GM18505 (cell line): ENCODE data around the gene NTRK3.

Experiments used
- ATAC-seq: cut with Tn5 transposase; IDR thresholded peaks from one replicate; pipeline ENCODE4 v1.9.1; 2021; ENCODE audit not compliant: unreplicated experiment
- POLR2A ChIP-seq: IDR thresholded peaks from 4 replicates; pipeline ENCODE4 v1.6.1; 2011; ENCODE audit warnings: borderline replicate concordance; ENCODE audit not compliant: insufficient read depth, insufficient read length; ENCODE audit errors: extremely low read depth

The NTRK3 gene

DNA sequence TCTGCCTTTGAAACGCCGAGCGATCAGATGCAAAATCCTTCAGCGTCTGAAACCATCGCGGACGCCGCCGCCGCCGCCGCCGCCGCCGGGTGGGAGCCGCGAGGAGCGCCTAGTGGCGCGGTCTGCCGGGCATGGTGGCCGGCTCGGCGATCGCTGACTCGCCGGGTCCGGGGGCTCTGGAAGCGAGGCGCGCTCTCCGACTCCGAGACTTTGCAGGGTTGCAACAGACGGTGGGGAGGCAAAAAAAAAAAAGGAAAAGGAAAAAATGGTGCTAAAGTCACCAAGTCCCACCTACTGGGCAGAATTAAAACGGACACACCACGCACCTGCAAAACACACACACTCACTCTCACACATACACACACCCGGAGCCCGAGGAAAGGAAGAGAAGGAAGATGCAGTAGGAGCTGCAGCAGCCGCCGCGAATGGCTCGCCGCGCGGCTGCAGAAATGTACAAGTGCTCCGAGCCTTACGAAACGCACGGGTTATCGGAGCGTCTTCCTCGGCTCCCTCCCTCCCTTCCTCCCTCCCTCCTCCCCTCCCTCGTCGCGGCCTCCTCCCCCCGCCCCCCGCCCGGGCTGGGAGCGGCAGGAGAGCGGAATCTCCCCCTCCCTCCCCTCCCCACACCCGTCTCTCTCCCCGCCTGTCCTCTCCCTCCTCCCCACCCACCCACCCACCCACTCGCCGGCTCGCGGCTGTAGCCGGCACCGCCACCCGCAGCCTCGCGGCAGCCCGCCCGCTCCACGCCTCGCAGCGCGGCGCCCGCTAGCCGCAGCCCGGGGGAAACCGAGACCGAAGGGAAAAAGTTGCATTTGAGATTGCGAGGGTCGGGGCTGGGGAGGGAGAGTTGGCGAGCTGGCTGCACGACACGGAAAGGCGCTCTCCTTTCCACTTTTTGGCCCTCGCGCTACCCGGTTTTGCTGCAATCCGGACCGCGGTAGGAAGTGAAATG is at the start of gene NTRK3:
NTRK3 (minus strand) TSS at position 461 of the 952 bp plus-strand sequence. CDS start 586 bp downstream, outside the sequence.
- no peak for TF ChIP-seq POLR2A
- ATAC-seq = no peak

DNA sequence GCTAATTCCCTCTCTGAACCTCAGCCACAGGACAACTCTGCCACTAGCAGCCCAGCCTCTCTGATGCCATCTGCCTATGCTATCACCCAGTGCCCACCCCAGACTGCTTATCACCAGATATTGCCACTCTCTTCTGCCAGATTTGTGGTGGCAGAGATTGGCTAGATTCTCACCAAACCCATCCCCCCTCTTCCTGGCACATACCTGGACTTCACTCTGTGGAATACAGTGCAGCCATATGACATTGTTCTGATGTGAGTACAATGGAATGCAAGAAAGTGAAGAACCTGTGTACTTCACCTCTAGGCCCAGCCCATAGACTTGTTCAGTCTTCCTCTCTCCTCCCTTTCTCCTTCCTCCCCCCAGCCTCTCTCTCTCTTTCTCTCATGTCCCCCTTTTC is 46.9 kb upstream of the NTRK3 start:
- no peak for ATAC-seq
- no peak for TF ChIP-seq POLR2A

DNA sequence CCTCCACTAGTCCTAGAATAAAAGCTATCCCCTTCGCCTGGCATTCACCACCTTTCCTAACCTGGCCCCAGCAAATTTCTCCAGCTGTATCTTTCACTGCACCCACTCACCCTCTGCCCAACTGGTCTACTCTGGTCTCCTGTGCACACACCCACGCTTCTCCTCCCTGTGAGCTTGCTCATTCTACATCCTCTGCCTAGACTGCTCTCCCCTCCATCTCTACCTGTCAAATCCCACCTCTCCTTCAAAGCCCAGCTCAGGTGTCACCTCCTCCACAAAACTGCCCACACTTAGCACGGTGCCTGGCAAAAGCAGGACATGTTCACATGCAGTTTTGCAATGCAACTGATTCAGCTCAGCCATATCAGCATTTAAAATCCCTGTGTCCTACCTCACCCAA is 45.8 kb upstream of the NTRK3 start:
- no peak for ATAC-seq
- no peak for TF ChIP-seq POLR2A

DNA sequence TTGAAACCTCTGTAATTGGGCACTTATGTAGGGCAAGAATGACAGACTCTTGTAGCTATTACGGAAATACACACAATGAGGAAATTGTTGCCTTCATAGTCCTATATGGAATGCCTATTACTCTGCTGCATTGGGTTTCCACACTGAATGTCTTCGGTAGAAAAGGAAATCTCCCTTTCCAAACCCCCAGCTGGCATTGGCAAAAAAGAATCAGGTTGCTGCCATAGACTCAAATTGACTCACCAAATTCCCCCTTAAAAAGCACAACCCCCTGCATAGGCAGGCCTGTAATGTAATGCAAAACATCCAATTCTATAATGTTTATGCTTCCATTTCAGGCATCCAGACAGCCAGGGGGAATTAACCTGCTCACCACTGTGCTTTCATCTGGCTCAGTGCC is 44.8 kb upstream of the NTRK3 start:
- ATAC-seq = no peak
- no peak for TF ChIP-seq POLR2A

GRCh38 chr15:88300861-88301260 is 44.3 kb upstream of the NTRK3 start:
- no peak for TF ChIP-seq POLR2A
- ATAC-seq = no peak

GRCh38 chr15:88300089-88300488 is 43.5 kb upstream of the NTRK3 start:
- no peak for ATAC-seq
- no peak for TF ChIP-seq POLR2A

DNA sequence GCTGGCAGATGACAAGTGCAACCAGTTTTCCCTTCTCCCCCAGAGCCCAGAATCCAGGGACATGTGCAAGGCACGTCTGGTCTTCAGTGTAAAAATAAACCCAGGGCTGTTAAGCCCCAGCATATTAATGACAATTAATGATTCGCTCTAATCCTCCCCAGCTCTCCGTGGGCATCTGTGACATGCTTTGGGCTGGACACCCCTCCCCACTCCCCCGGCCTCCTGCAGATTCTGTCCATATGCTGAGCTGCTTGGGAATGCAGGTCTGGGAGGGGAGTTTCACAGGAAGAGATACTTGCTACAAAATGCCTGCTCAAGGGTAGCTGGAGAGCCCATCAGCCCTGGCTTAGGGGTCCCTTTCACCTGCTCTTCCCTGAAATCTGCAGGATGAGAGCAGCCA is 43.0 kb upstream of the NTRK3 start:
- ATAC-seq = no peak
- TF ChIP-seq POLR2A = no peak

- TF ChIP-seq POLR2A = no peak
- ATAC-seq = no peak
Observed at GRCh38 chr15:88288661-88289060, 32.1 kb upstream of the NTRK3 start.

DNA sequence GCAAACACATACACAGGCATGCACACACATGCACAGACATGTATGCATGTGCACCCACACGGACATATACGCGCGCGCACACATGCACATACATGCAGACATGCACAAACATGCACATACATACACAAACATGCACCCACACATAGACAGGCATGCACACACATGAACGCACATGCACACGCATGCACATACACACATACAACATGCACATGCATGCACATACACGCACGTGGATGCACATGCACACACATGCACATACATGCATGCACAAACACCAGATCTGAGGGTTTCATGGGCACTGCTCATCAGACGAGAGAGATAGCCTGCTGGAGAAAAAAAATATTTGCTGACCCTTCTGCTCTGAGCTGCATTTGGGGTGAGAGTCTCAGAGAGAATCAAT is 31.7 kb upstream of the NTRK3 start:
- no peak for TF ChIP-seq POLR2A
- ATAC-seq = no peak

- no peak for TF ChIP-seq POLR2A
- no peak for ATAC-seq
Observed at GRCh38 chr15:88284318-88284998, 27.9 kb upstream of the NTRK3 start.

GRCh38 chr15:88282614-88283013 is 26.1 kb upstream of the NTRK3 start:
- ATAC-seq = no peak
- TF ChIP-seq POLR2A = no peak

GRCh38 chr15:88276821-88277410 is 20.4 kb upstream of the NTRK3 start:
- ATAC-seq = no peak
- TF ChIP-seq POLR2A = no peak

DNA sequence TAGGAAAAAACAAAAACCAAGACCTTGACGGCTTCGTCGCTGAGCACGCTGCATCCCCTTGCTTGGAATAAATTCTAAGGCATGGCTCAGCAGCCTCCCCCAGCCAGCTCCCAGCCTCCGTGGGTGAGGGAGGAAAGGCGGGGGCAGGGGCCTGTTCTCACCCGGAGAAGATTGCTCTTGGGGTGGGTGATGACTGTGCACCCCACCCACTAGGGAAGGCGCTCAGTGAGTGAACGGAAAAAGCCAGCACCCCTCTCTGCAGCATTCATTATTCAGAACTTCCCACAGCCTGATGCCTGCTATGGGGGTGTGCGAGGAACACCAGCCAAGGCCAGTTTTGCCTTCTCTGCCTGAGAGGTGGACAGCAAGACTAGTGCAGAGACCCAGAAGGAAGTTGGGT is 19.3 kb upstream of the NTRK3 start:
- TF ChIP-seq POLR2A = no peak
- no peak for ATAC-seq

DNA sequence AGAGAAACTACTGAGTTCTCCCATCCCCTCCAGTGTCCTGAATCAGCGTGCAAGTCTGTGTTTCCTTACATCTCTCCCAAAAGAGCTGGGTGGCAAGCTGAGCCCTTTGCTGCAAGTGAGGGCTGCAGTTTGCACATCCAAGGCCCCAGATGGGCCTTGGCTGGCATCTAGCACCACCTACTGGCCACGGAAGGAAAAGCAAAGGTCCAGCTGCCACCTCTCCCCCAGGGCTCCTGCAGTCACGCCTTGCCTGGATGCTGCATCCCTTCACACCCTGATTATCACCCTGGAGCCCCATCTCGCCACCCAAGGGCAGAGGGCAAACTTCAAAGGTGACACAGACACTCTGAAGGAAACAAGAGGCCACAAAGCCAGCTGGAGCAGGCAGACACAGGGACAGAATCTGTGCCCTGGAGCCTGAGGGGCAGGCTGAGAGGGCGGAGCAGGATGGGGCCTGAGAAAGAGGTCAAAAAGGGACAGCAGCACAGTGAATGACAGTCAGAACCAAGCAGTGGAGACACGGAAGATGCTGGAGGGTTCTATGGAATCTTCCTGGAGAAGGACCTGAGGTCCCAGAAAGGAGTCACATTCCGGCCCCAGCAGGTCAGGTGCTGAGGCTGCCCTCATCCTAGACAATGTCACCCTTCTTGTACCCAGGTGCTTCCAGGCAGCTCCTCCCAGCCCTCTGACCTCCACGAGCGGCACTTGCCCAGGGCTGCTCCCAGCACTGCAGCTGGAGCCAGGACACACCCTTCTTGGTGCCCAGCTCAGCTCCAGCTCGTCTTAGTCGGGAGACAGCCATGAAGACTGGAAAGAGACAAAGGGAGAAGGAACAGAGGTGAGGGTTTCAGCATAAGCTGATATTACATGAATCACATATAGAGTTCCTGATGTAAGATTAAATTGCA is 18.3 kb upstream of the NTRK3 start:
- no peak for TF ChIP-seq POLR2A
- ATAC-seq = peak; percentile 82

DNA sequence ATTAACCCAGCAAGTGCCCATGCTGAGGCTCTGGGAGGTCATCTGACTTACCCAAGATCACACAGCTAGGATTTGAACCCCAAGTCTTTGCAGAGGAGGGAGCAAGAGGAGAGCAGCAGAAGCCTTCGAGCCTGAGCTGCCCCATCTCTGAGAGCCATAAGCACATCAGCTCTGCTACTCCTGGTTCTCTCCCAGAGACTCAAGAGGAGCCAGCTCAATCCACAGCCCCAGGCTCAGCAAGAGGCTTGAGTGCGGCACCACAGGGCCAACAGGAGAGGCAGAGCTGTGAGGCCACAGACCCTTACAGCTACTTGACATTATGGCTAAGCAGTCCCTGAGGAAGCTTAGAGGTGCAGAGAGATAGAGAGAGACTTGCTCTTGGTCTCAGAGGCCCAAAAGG is 15.9 kb upstream of the NTRK3 start:
- ATAC-seq = no peak

More for the DNA sequence above, 15.9 kb upstream of the NTRK3 start:
- no peak for TF ChIP-seq POLR2A
